B cell (primary cell): ENCODE results near the gene PAAF1. TPM values are rescaled to one million over a fixed set of nuclear protein-coding genes. Genes with fewer than 3 reads are reported as not detected.

Source experiments
- ATAC-seq: fragments of 200-7000 bp; cut with Tn5 transposase; one replicate; pipeline ENCODE4 v1.10.0; 2021; ENCODE audit warnings: low read depth, mild to moderate bottlenecking, moderate number of reproducible peaks, moderate library complexity
- CTCF ChIA-PET: fragments of 350-600 bp; sonication (Branson Sonifier 250); formaldehyde crosslinking; loops from one replicate; lab custom pipeline; 2021; ENCODE audit warnings: antibody characterized with exemption, inconsistent platforms; lab: Charles Lee
- POLR2A ChIA-PET: fragments of 350-600 bp; sonication (Branson Sonifier 250); formaldehyde crosslinking; loops from one replicate; lab custom pipeline; 2021; ENCODE audit warnings: antibody characterized with exemption; lab: Charles Lee
- DNase-seq: peaks from one replicate; pipeline ENCODE4 v3.0.0; 2013
- H2AFZ ChIP-seq: 2 replicates; pipeline ENCODE4 v1.6.1; 2012; ENCODE audit warnings: mild to moderate bottlenecking, low read depth, low read length; ENCODE audit not compliant: insufficient read depth, poor library complexity, severe bottlenecking
- H3K27ac ChIP-seq, 2 donors: 1 replicate in 1 of 2; 2 replicates in 1 of 2; pipeline ENCODE4 v1.5.1; 2012 to 2013; ENCODE audit warnings: low read length in 2 of 2, mild to moderate bottlenecking in 2 of 2, moderate library complexity in 1 of 2
- H3K27me3 ChIP-seq, 4 experiments: fragments of 200-600 bp in 1 of 4; sonication (generic) in 1 of 4; replicated peaks in 1 of 4; 1 replicate in 2 of 4; 2 replicates in 2 of 4; pipeline versions ENCODE4 v1.6.1 to v1.7.0; 2013 to 2016; ENCODE audit warnings: low read length in 3 of 4, mild to moderate bottlenecking in 2 of 4, mixed read lengths in 1 of 4, moderate library complexity in 1 of 4; ENCODE audit not compliant: insufficient read depth in 4 of 4, control insufficient read depth in 3 of 4; ENCODE audit errors: control extremely low read depth in 1 of 4
- H3K36me3 ChIP-seq, 2 experiments: replicated peaks in 1 of 2; 1 replicate in 1 of 2; 2 replicates in 1 of 2; pipeline versions ENCODE4 v1.6.1 to v1.7.1; 2013; ENCODE audit warnings: low read length in 1 of 2; ENCODE audit not compliant: insufficient read depth in 2 of 2, control insufficient read depth in 1 of 2; ENCODE audit errors: control extremely low read depth in 1 of 2, extremely low read depth in 1 of 2
- H3K4me1 ChIP-seq, 2 donors: fragments of 200-600 bp in 1 of 2; sonication (generic) in 1 of 2; 1 replicate in 1 of 2; 2 replicates in 1 of 2; pipeline versions ENCODE4 v1.5.1 to v1.6.1; 2013 to 2017; ENCODE audit warnings: low read length in 2 of 2; ENCODE audit not compliant: control insufficient read depth in 2 of 2, insufficient read depth in 2 of 2
- H3K4me2 ChIP-seq: replicated peaks from 2 replicates; pipeline ENCODE3; 2012; ENCODE audit warnings: mild to moderate bottlenecking, low read depth, low read length; ENCODE audit not compliant: poor library complexity, severe bottlenecking
- H3K4me3 ChIP-seq, 5 experiments: fragments of 200-600 bp in 1 of 5; sonication (generic) in 1 of 5; 1 replicate in 3 of 5; 2 replicates in 2 of 5; pipeline versions ENCODE4 v1.5.1 to v1.7.0; 2011 to 2016; ENCODE audit warnings: low read length in 4 of 5, mild to moderate bottlenecking in 4 of 5, low read depth in 2 of 5, control low read depth in 1 of 5, moderate library complexity in 1 of 5; ENCODE audit not compliant: insufficient read depth in 1 of 5; ENCODE audit errors: control extremely low read depth in 1 of 5, extremely low read depth in 1 of 5
- H3K79me2 ChIP-seq: fragments of 200-600 bp; sonication (generic); one replicate; pipeline ENCODE4 v1.6.0; 2016; ENCODE audit warnings: low read length; ENCODE audit not compliant: control insufficient read depth, insufficient read depth
- H3K9ac ChIP-seq: fragments of 200-600 bp; sonication (generic); 2 replicates; pipeline ENCODE4 v1.6.1; 2017; ENCODE audit warnings: mild to moderate bottlenecking, low read length, moderate library complexity
- H3K9me3 ChIP-seq, 3 donors: one replicate each; pipeline versions ENCODE4 v1.6.1 to v1.7.1; 2013; ENCODE audit warnings: low read length in 2 of 3; ENCODE audit not compliant: control insufficient read depth in 2 of 3, insufficient read depth in 1 of 3; ENCODE audit errors: control extremely low read depth in 1 of 3
- H4K20me1 ChIP-seq: 2 replicates; pipeline ENCODE4 v1.6.0; 2012; ENCODE audit warnings: mild to moderate bottlenecking, low read length; ENCODE audit not compliant: insufficient read depth, control insufficient read depth, poor library complexity, severe bottlenecking
- H3K27ac Mint-ChIP-seq: one replicate; pipeline ENCODE4 v1.8.0; 2021; ENCODE audit warnings: mixed read lengths
- H3K27me3 Mint-ChIP-seq: one replicate; pipeline ENCODE4 v1.8.0; 2021; ENCODE audit warnings: mixed read lengths
- H3K4me1 Mint-ChIP-seq: one replicate; pipeline ENCODE4 v1.8.0; 2021; ENCODE audit warnings: mixed read lengths
- H3K4me3 Mint-ChIP-seq: one replicate; pipeline ENCODE4 v1.8.0; 2021; ENCODE audit warnings: mixed read lengths
- H3K9me3 Mint-ChIP-seq: one replicate; pipeline ENCODE4 v1.8.0; 2022; ENCODE audit warnings: mixed read lengths; ENCODE audit not compliant: insufficient read depth
- CTCF ChIP-seq: fragments of 200-600 bp; IDR thresholded peaks from one replicate; pipeline ENCODE4 v1.8.0; 2022; ENCODE audit warnings: antibody characterized with exemption, mild to moderate bottlenecking
- EZH2 ChIP-seq: IDR thresholded peaks from 2 replicates; pipeline ENCODE4 v1.6.1; 2012; ENCODE audit warnings: borderline replicate concordance, low read depth, mild to moderate bottlenecking, moderate library complexity, low read length; ENCODE audit not compliant: insufficient read depth, poor library complexity, severe bottlenecking
- WGBS: methylation state at CpG from one replicate; pipeline ENCODE4 v1.1.5; 2013; ENCODE audit warnings: missing lambda C conversion rate; ENCODE audit not compliant: insufficient coverage; 5-methylcytosine and 5-hydroxymethylcytosine counted together
- intact Hi-C: fragments of 100-400 bp; cut with micrococcal nuclease; formaldehyde crosslinking; loops from one replicate; pipeline ENCODE4 v1.10.0; 2022
- polyA plus RNA-seq: library from polyadenylated mRNA; depleted of rRNA; stranded (reverse); fragments of >200 nt; gene quantifications from 2 replicates; pipeline ENCODE4 v1.2.3, GENCODE V29; 2012
- total RNA-seq, 2 donors: library from RNA; stranded (reverse); fragments of 120-200 nt in 1 of 2; gene quantifications; 1 replicate in 1 of 2; 2 replicates in 1 of 2; pipeline versions ENCODE4 v1.2.3 to v1.2.4, GENCODE V29; 2013 to 2022

PAAF1 gene
- total and polyA plus RNA-seq, 2 donors (not counting 1 experiment from before 2014, with no cell fraction given): 11.5 to 19.5 TPM

- DNase-seq (peak; percentile 62), ATAC-seq (peak; percentile 9)
- H3K4me3 ChIP-seq: no peak overlapping the region
- H3K79me2 ChIP-seq: no peaks in the 10 kb centered on the region
- H3K27me3 ChIP-seq: no peaks in the 10 kb centered on the region
- H4K20me1 ChIP-seq: peaks cover 33% of the 10 kb centered on the region
- H3K4me2 ChIP-seq: peak overlapping the region; percentile 29
- intact Hi-C loops: no loop called here
- TF ChIP-seq EZH2 (no peak), CTCF (no peak)
- WGBS: 27% methylated on average over 3 of the region's 6 CpGs
- peak overlapping the region; percentile 61 to 78 for H3K27ac ChIP-seq
- no peaks in the 10 kb centered on the region for H3K9me3 ChIP-seq
- Mint-ChIP-seq H3K9me3 (no peaks in the 10 kb centered on the region), H3K27me3 (no peaks in the 10 kb centered on the region), H3K27ac (peak overlapping the region; percentile 96), H3K4me1 (peaks cover 83% of the 10 kb centered on the region), H3K4me3 (peak overlapping the region; percentile 69)
- peaks cover 3 to 23% of the 10 kb centered on the region in 2 experiments for H3K36me3 ChIP-seq
- no peak overlapping the region for H3K9ac ChIP-seq
- peaks cover 77 to 86% of the 10 kb centered on the region in 2 donors for H3K4me1 ChIP-seq
- POLR2A ChIA-PET: interaction anchor here (0.5 to 9.4 kb wide), 6 partner anchors 10 to 123 kb away, joined by 3 to 155 read pairs (median 4); partner anchors contain the start of gene UCP2
- no peak overlapping the region for H2AFZ ChIP-seq
- CTCF ChIA-PET: interaction anchor here (1.2 to 9.9 kb wide), 2 partner anchors 10 to 63 kb away, joined by 3 to 97 read pairs; partner anchors contain the start of gene UCP2
Observed at GRCh38 chr11:73971175-73971719, 94.4 kb downstream of the PAAF1 start.

- Histone ChIP-seq H3K27ac (peak overlapping the region; percentile 19 to 94), H4K20me1 (peaks cover 42% of the 10 kb centered on the region), H3K27me3 (no peaks in the 10 kb centered on the region), H2AFZ (no peak overlapping the region), H3K79me2 (peaks cover 7% of the 10 kb centered on the region), H3K4me1 (peaks cover 86 to 95% of the 10 kb centered on the region in 2 donors), H3K4me3 (no peak overlapping the region), H3K9me3 (no peaks in the 10 kb centered on the region), H3K36me3 (peaks cover 11 to 33% of the 10 kb centered on the region in 2 experiments), H3K4me2 (peak overlapping the region; percentile 24), H3K9ac (no peak overlapping the region)
- TF ChIP-seq CTCF (no peak), EZH2 (no peak)
- intact Hi-C loops: no loop called here
- H3K27me3 Mint-ChIP-seq: no peaks in the 10 kb centered on the region
- no CpG with 5 or more reads among the region's 1 CpG for WGBS
- peak; percentile 46 for DNase-seq
- H3K27ac Mint-ChIP-seq: peak overlapping the region; percentile 96
- ChIA-PET CTCF (interaction anchor here (1.1 to 9.9 kb wide), 4 partner anchors 8 to 62 kb away, joined by 3 to 97 read pairs (median 4); partner anchors contain the start of gene UCP2), POLR2A (interaction anchor here (0.7 to 9.4 kb wide), 5 partner anchors 9 to 56 kb away, joined by 3 to 155 read pairs (median 4); partner anchors contain the start of gene UCP2)
- no peaks in the 10 kb centered on the region for H3K9me3 Mint-ChIP-seq
- ATAC-seq: no peak
- H3K4me3 Mint-ChIP-seq: peak overlapping the region; percentile 26
- H3K4me1 Mint-ChIP-seq: peaks cover 91% of the 10 kb centered on the region
Observed at GRCh38 chr11:73972187-73972586, 95.4 kb downstream of the PAAF1 start.
